SHP77 treated with DMSO at 0.1 percent for 48 hours (cell line): ENCODE data around the gene AANAT.
"Not testable (repeated sequence)": the region's sequence is repeated elsewhere in the genome, so short reads cannot be mapped to it uniquely, and the experiment has no call there.

Experiments used
- DNase-seq: peaks from one replicate; lab custom pipeline; 2025; lab: John Stamatoyannopoulos, UW

The AANAT gene

GRCh38 chr17:76506408-76507345, 39.3 kb downstream of the AANAT start:
- peak; percentile 52 for DNase-seq

- not testable (repeated sequence) for DNase-seq
Measured at GRCh38 chr17:76508472-76509063, 41.2 kb downstream of the AANAT start.

- DNase-seq, result no peak
Measured at GRCh38 chr17:76510831-76511244, 43.4 kb downstream of the AANAT start.

- no peak for DNase-seq
Measured at GRCh38 chr17:76511668-76512365, 44.4 kb downstream of the AANAT start.

GRCh38 chr17:76512366-76513305, 45.2 kb downstream of the AANAT start:
- DNase-seq, result no peak

GRCh38 chr17:76513306-76513692, 45.9 kb downstream of the AANAT start:
- DNase-seq, result no peak

- not testable (repeated sequence) for DNase-seq
Measured at GRCh38 chr17:76514355-76514754, 47.0 kb downstream of the AANAT start.

GRCh38 chr17:76515274-76515949, 48.0 kb downstream of the AANAT start:
- DNase-seq, result no peak

- no peak for DNase-seq
Measured at GRCh38 chr17:76517638-76518038, 50.2 kb downstream of the AANAT start.

GRCh38 chr17:76519048-76519966, 51.9 kb downstream of the AANAT start:
- no peak for DNase-seq
